ENCODE data around the gene GZMM. TPM values are rescaled to one million over a fixed set of nuclear protein-coding genes. Genes with fewer than 3 reads are reported as not detected.

Gene GZMM
- total RNA-seq, 4 donors from 2014 or later = 2.5 TPM; not detected in 3

- no peaks in the 10 kb centered on the region for H3K27me3 ChIP-seq
- no peak overlapping the region for H3K27ac ChIP-seq
- DNase-seq (ENCODE audit: low spot score in 2 of 2) = no peak
- TF ChIP-seq EP300 (IDR thresholded peaks at IDR 0.05) = no peak
- no peak for TF ChIP-seq POLR2A (IDR thresholded peaks at IDR 0.05)
- no peak for TF ChIP-seq CTCF (IDR thresholded peaks at IDR 0.05)
- H3K4me3 ChIP-seq = no peak overlapping the region
- H3K36me3 ChIP-seq = peaks cover 0 to 24% (median 0%) of the 10 kb centered on the region in 3 donors
- peaks cover 0 to 33% (median 16%) of the 10 kb centered on the region in 4 donors for H3K4me1 ChIP-seq
- no peaks in the 10 kb centered on the region for H3K9me3 ChIP-seq
- WGBS, 2 donors = 42 to 48% methylated on average over 56 to 62 of the region's 62 CpGs
Observed at GRCh38 chr19:512547-513365, 31.1 kb upstream of the GZMM start.

DNA sequence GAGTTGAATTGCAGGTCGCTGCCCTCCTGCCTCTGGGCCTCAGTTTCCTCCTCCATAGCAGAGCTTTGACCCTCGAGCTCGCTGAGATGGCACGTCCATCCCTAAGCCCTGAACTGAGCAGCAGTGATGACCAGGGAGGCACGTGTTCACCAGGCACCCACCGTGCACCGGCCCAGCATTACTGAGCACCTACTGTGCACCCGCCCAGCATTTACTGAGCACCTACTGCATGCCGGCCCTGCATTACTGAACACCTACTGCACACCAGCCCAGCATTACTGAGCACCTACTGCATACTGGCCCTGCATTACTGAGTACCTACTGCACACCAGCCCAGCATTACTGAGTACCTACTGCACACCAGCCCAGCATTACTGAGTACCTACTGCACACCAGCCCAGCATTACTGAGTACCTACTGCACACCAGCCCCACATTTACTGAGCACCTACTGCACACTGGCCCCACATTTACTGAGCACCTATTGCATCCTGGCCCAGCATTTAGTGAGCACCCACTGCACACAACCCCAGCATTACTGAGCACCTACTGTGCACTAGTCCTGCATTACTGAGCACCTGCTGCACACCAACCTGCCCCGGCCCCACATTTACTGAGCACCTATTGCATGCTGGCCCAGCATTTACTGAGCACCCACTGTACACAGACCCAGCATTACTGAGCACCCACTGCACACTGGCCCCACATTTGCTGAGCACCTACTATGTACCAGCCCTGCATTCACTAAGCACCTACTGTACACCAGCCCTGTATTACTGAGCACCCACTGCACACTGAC is 30.3 kb upstream of the GZMM start:
- H3K27ac ChIP-seq = no peak overlapping the region
- no peak overlapping the region for H3K4me3 ChIP-seq
- peaks cover 0 to 24% (median 0%) of the 10 kb centered on the region in 3 donors for H3K36me3 ChIP-seq
- no peaks in the 10 kb centered on the region for H3K9me3 ChIP-seq
- WGBS, 2 donors = 75 to 76% methylated on average over 9 to 10 of the region's 10 CpGs
- no peaks in the 10 kb centered on the region for H3K27me3 ChIP-seq
- no peak for DNase-seq (ENCODE audit: low spot score in 2 of 2)
- peaks cover 0 to 25% (median 9%) of the 10 kb centered on the region in 4 donors for H3K4me1 ChIP-seq
- TF ChIP-seq EP300 (IDR thresholded peaks at IDR 0.05) (no peak), CTCF (IDR thresholded peaks at IDR 0.05) (no peak), POLR2A (IDR thresholded peaks at IDR 0.05) (no peak)

DNA sequence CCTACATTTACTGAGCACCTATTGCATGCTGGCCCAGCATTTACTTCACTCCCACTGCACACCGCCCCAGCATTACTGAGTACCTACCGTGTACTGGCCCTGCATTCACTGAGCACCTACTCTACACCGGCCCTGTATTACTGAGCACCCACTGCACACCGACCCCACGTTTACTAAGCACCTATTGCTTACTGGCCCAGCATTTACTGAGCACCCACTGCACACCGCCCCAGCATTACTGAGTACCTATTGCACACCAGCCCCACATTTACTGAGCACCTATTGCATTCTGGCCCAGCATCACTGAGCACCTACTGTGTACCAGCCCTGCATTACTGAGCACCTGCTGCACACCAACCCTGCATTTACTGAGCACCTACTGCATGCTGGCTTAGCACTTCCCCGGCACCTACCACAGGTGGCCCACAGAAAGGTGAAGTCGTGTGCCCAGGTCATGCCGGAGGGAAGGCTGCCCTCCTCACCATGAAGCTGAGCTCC is 29.6 kb upstream of the GZMM start:
- H3K27ac ChIP-seq = no peak overlapping the region
- H3K27me3 ChIP-seq = no peaks in the 10 kb centered on the region
- peaks cover 0 to 26% (median 0%) of the 10 kb centered on the region in 3 donors for H3K36me3 ChIP-seq
- no peak for DNase-seq (ENCODE audit: low spot score in 2 of 2)
- H3K9me3 ChIP-seq = no peaks in the 10 kb centered on the region
- H3K4me3 ChIP-seq = no peak overlapping the region
- peaks cover 0 to 19% (median 6%) of the 10 kb centered on the region in 4 donors for H3K4me1 ChIP-seq
- 89 to 93% methylated on average over 9 of the region's 9 CpGs for WGBS, 2 donors
- no peak for TF ChIP-seq EP300 (IDR thresholded peaks at IDR 0.05)
- TF ChIP-seq POLR2A (IDR thresholded peaks at IDR 0.05) = no peak
- TF ChIP-seq CTCF (IDR thresholded peaks at IDR 0.05) = no peak

DNA sequence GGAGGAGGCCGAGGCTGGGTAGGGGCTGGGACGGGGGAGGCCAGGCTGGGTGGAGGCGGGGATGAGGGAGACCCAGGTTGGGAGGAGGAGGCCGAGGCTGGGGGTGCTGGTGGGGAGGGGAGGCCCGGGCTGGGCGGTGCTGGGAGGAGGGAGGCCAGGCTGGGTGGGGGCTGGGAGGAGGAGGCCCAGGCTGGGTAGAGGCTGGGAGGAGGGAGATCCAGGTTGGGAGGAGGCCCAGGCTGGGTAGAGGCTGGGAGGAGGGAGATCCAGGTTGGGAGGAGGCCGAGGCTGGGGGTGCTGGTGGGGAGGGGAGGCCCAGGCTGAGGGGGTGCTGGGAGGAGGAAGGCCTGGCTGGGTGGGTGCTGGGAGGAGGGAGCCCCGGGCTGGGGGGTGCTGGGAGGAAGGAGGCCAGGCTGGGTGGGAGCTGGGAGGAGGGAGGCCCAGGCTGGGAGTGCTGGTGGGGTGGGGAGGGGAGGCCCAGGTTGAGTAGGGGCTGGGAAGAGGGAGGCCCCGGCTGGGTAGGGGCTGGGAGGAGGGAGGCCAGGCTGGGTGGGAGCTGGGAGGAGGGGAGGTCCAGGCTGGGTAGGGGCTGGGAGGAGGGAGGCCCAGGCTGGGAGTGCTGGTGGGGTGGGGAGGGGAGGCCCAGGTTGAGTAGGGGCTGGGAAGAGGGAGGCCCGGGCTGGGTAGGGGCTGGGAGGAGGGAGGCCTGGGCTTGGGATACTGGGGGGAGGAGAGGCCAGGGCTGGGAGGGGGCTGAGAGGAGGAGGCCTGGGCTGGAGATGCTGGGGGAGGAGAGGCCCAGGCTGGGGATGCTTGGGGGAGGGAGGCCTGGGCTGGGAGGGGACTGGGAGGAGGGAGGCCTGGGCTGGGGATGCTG is 25.9 kb upstream of the GZMM start:
- Histone ChIP-seq H3K4me3 (no peak overlapping the region), H3K27ac (no peak overlapping the region), H3K9me3 (peaks cover 0 to 9% (median 0%) of the 10 kb centered on the region in 4 donors), H3K4me1 (peaks cover 0 to 4% (median 0%) of the 10 kb centered on the region in 4 donors), H3K36me3 (peaks cover 0 to 53% (median 0%) of the 10 kb centered on the region in 3 donors), H3K27me3 (no peaks in the 10 kb centered on the region)
- 62 to 68% methylated on average over 10 of the region's 10 CpGs for WGBS, 2 donors
- DNase-seq (ENCODE audit: low spot score in 2 of 2) = no peak
- TF ChIP-seq EP300 (IDR thresholded peaks at IDR 0.05) (no peak), POLR2A (IDR thresholded peaks at IDR 0.05) (no peak), CTCF (IDR thresholded peaks at IDR 0.05) (no peak)
